SK-N-SH (cell line): ENCODE data around the gene USP4. TPM values are rescaled to one million over a fixed set of nuclear protein-coding genes. Genes with fewer than 3 reads are reported as not detected.

Source experiments
- CTCF ChIA-PET: fragments of 300-600, 350-600 bp; formaldehyde crosslinking; extraction: SDS; loops from one replicate; lab custom pipeline; 2021; lab: Yijun Ruan, JAX
- POLR2A ChIA-PET: fragments of 350-600 bp; sonication (Branson Sonifier 250); formaldehyde crosslinking; extraction: SDS; loops from one replicate; lab custom pipeline; 2020; ENCODE audit warnings: antibody characterized with exemption, inconsistent platforms; lab: Yijun Ruan, JAX
- DNase-seq: peaks from one replicate; pipeline ENCODE4 v3.0.0; 2012
- H2AFZ ChIP-seq: fragments of 200-600 bp; sonication (generic); 2 replicates; pipeline ENCODE4 v1.8.1; 2016; ENCODE audit warnings: antibody characterized with exemption, mild to moderate bottlenecking, low read depth
- H3F3A ChIP-seq: fragments of 200-600 bp; sonication (generic); replicated peaks from 2 replicates; pipeline ENCODE3; 2016; ENCODE audit warnings: antibody characterized with exemption, mild to moderate bottlenecking; ENCODE audit not compliant: insufficient read depth
- H3K27ac ChIP-seq, 2 experiments: fragments of 200-500 bp in 1 of 2; fragments of 200-600 bp in 1 of 2; sonication (Bioruptor generic) in 1 of 2; sonication (generic), shearing (Covaris generic) in 1 of 2; 2 replicates each; pipeline versions ENCODE4 v1.5.1 to v1.6.1; 2014 to 2016; ENCODE audit warnings: low read depth in 2 of 2, inconsistent platforms in 1 of 2, low read length in 1 of 2, mild to moderate bottlenecking in 1 of 2, mixed read lengths in 1 of 2
- H3K27me3 ChIP-seq: fragments of 200-600 bp; sonication (generic), shearing (Covaris generic); 2 replicates; pipeline ENCODE4 v1.6.1; 2016; ENCODE audit warnings: mixed run types; ENCODE audit not compliant: insufficient read depth
- H3K36me3 ChIP-seq, 2 experiments: fragments of 200-500 bp in 1 of 2; fragments of 200-600 bp in 1 of 2; sonication (Bioruptor generic) in 1 of 2; sonication (generic) in 1 of 2; replicated peaks in 1 of 2; 2 replicates each; pipeline versions ENCODE3 to v1.5.1; 2014 to 2016; ENCODE audit warnings: low read length in 1 of 2, mild to moderate bottlenecking in 1 of 2; ENCODE audit not compliant: insufficient read depth in 2 of 2, control insufficient read depth in 1 of 2
- H3K4me1 ChIP-seq, 2 experiments: fragments of 200-500 bp in 1 of 2; fragments of 200-600 bp in 1 of 2; sonication (Bioruptor generic) in 1 of 2; sonication (generic), shearing (Covaris generic) in 1 of 2; 2 replicates each; pipeline versions ENCODE4 v1.5.1 to v1.6.1; 2014 to 2016; ENCODE audit warnings: low read depth in 1 of 2, low read length in 1 of 2, mixed run types in 1 of 2; ENCODE audit not compliant: insufficient read depth in 2 of 2, control insufficient read depth in 1 of 2
- H3K4me2 ChIP-seq: fragments of 200-600 bp; sonication (generic), shearing (Covaris generic); 2 replicates; pipeline ENCODE4 v1.6.1; 2017; ENCODE audit warnings: mixed run types
- H3K4me3 ChIP-seq, 2 experiments: fragments of 200-500 bp in 1 of 2; fragments of 200-600 bp in 1 of 2; sonication (Bioruptor generic) in 1 of 2; sonication (generic), shearing (Covaris generic) in 1 of 2; 2 replicates each; pipeline versions ENCODE4 v1.5.1 to v1.8.1; 2014 to 2016; ENCODE audit warnings: low read depth in 2 of 2, inconsistent platforms in 1 of 2, low read length in 1 of 2, mild to moderate bottlenecking in 1 of 2, mixed read lengths in 1 of 2, moderate library complexity in 1 of 2
- H3K79me2 ChIP-seq: fragments of 200-600 bp; sonication (generic); 2 replicates; pipeline ENCODE4 v1.8.1; 2017; ENCODE audit warnings: mild to moderate bottlenecking; ENCODE audit not compliant: insufficient read depth
- H3K9ac ChIP-seq: fragments of 200-600 bp; sonication (generic); 2 replicates; pipeline ENCODE4 v1.6.1; 2017; ENCODE audit warnings: mixed run types
- H3K9me2 ChIP-seq: fragments of 200-600 bp; sonication (generic); 2 replicates; pipeline ENCODE4 v1.6.1; 2017; ENCODE audit warnings: mixed run types
- H3K9me3 ChIP-seq: fragments of 200-600 bp; sonication (generic); 2 replicates; pipeline ENCODE4 v1.6.1; 2017; ENCODE audit warnings: mixed run types, mild to moderate bottlenecking, moderate library complexity
- H4K20me1 ChIP-seq: fragments of 200-600 bp; sonication (generic); 2 replicates; pipeline ENCODE4 v1.6.1; 2017; ENCODE audit warnings: mild to moderate bottlenecking, mixed run types; ENCODE audit not compliant: insufficient read depth
- CHD2 ChIP-seq: fragments of 150-350 bp; IDR thresholded peaks from 2 replicates; pipeline ENCODE4 v1.6.1; 2018; ENCODE audit warnings: low read length; ENCODE audit not compliant: partially characterized antibody
- ELF1 ChIP-seq: IDR thresholded peaks from 2 replicates; pipeline ENCODE4 v1.4.0; 2012
- EP300 ChIP-seq, 2 experiments: IDR thresholded peaks; 2 replicates each; pipeline versions ENCODE4 v1.4.0 to v1.6.1; 2012; ENCODE audit warnings: borderline replicate concordance in 1 of 2, low read depth in 1 of 2, low read length in 1 of 2
- GABPA ChIP-seq: IDR thresholded peaks from 2 replicates; pipeline ENCODE4 v1.4.0; 2012; ENCODE audit warnings: low read depth, mild to moderate bottlenecking
- GATA2 ChIP-seq: sonication (generic); formaldehyde crosslinking; IDR thresholded peaks from 2 replicates; pipeline ENCODE4 v1.5.0; 2020; ENCODE audit warnings: mild to moderate bottlenecking, missing genetic modification reagents
- MEF2A ChIP-seq: IDR thresholded peaks from 2 replicates; pipeline ENCODE4 v1.4.0; 2012; ENCODE audit warnings: low read depth, borderline replicate concordance
- MXI1 ChIP-seq: IDR thresholded peaks from 2 replicates; pipeline ENCODE4 v1.6.1; 2012; ENCODE audit warnings: mild to moderate bottlenecking, low read depth, low read length, improper control_type of control experiment
- NFIC ChIP-seq: IDR thresholded peaks from 2 replicates; pipeline ENCODE4 v1.4.0; 2012; ENCODE audit warnings: borderline replicate concordance
- NRF1 ChIP-seq: IDR thresholded peaks from 2 replicates; pipeline ENCODE4 v1.6.1; 2012; ENCODE audit warnings: low read depth, mild to moderate bottlenecking, low read length
- POLR2AphosphoS5 ChIP-seq: IDR thresholded peaks from 2 replicates; pipeline ENCODE4 v1.6.1; 2012; ENCODE audit warnings: low read depth, low read length
- RFX5 ChIP-seq: IDR thresholded peaks from 2 replicates; pipeline ENCODE4 v1.6.1; 2012; ENCODE audit warnings: mild to moderate bottlenecking, improper control_type of control experiment, low read length
- RXRA ChIP-seq: IDR thresholded peaks from 2 replicates; pipeline ENCODE4 v1.4.0; 2012; ENCODE audit warnings: low read depth, mild to moderate bottlenecking, borderline replicate concordance
- TCF12 ChIP-seq: IDR thresholded peaks from 2 replicates; pipeline ENCODE4 v1.4.0; 2012
- TEAD4 ChIP-seq: IDR thresholded peaks from 2 replicates; pipeline ENCODE4 v1.4.0; 2012; ENCODE audit warnings: mild to moderate bottlenecking, borderline replicate concordance; ENCODE audit not compliant: insufficient read depth
- YY1 ChIP-seq: IDR thresholded peaks from 2 replicates; pipeline ENCODE4 v1.4.0; 2012; ENCODE audit warnings: low read depth, mild to moderate bottlenecking
- WGBS: methylation state at CpG from one replicate; pipeline ENCODE4 v1.1.6; 2017; ENCODE audit warnings: low lambda C conversion rate; 5-methylcytosine and 5-hydroxymethylcytosine counted together
- polyA plus RNA-seq, 3 experiments: library from polyadenylated mRNA; depleted of rRNA; stranded (reverse); fragments of >200 nt; gene quantifications; 2 replicates each; pipeline ENCODE4 v1.2.3, GENCODE V29; 2012
- TF ChIP-seq, protein P1 (sequence below): fragments of 200-600 bp; sonication (generic); IDR thresholded peaks from 2 replicates; pipeline ENCODE4 v1.6.1; 2017; ENCODE audit warnings: antibody characterized with exemption, mild to moderate bottlenecking, moderate library complexity
- TF ChIP-seq, protein P2 (sequence below): IDR thresholded peaks from 2 replicates; pipeline ENCODE4 v1.4.0; 2012; ENCODE audit warnings: low read depth
- TF ChIP-seq, protein P3 (sequence below): IDR thresholded peaks from 2 replicates; pipeline ENCODE4 v1.4.0; 2012; ENCODE audit warnings: low read depth, borderline replicate concordance

The USP4 gene
- polyA plus RNA-seq, 1 of the 3 experiments (the other 2 are of a cell fraction), result 33.2 TPM

DNA sequence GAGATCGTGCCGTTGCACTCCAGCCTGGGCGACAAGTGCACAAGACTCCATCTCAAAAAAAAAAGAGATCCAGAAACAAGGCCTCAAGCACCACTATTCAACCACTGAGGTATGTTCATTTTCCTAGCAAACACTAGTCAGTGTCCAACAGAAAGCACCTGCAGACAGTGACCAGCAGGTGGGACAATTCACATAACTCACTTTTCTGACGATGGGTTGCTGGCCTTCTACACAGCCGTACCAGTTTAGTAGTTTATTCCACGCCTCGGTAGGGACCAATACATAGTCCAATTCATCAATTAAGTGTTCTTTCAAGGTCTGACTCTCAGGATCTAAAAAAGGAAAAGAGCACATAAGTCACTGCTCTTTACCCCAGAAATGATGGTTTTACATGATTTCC lies 12.4 kb downstream of the USP4 start (continued):
- TF ChIP-seq, protein P1, sequence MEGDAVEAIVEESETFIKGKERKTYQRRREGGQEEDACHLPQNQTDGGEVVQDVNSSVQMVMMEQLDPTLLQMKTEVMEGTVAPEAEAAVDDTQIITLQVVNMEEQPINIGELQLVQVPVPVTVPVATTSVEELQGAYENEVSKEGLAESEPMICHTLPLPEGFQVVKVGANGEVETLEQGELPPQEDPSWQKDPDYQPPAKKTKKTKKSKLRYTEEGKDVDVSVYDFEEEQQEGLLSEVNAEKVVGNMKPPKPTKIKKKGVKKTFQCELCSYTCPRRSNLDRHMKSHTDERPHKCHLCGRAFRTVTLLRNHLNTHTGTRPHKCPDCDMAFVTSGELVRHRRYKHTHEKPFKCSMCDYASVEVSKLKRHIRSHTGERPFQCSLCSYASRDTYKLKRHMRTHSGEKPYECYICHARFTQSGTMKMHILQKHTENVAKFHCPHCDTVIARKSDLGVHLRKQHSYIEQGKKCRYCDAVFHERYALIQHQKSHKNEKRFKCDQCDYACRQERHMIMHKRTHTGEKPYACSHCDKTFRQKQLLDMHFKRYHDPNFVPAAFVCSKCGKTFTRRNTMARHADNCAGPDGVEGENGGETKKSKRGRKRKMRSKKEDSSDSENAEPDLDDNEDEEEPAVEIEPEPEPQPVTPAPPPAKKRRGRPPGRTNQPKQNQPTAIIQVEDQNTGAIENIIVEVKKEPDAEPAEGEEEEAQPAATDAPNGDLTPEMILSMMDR, result peak; percentile 34
- TF ChIP-seq NRF1, result no peak
- TF ChIP-seq, all 33 proteins: peak for 2

DNA sequence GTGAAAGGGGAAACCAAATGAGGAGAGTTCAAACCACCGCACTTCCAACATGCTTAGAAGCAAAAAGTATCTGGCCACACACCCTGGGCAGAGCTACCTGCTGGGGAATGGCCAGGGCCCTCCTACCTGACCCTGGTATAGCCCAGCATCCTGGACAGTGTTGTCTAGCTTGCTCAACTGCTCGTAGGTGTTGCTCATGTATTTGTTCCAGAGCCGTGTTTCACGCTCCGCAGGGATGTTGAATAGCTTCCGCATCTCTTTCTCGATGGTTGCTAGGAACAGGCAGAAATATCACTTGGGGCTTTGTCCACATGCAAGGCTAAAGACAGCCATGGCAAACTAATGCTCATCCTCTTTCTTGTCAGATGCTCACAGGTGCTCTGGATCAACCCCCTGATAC lies 15.1 kb downstream of the USP4 start:
- H3K79me2 ChIP-seq, result peaks cover 29% of the 10 kb centered on the region; the same call in 1 of the 2 replicates
- H3F3A ChIP-seq, result no peaks in the 10 kb centered on the region
- H3K9ac ChIP-seq, result no peak overlapping the region
- no peaks in the 10 kb centered on the region for H3K9me2 ChIP-seq
- no peaks in the 10 kb centered on the region for H3K9me3 ChIP-seq
- H3K4me2 ChIP-seq, result no peak overlapping the region
- H2AFZ ChIP-seq, result no peak overlapping the region
- H4K20me1 ChIP-seq, result no peaks in the 10 kb centered on the region
- ChIA-PET CTCF (no interaction called here), POLR2A (interaction anchor here (2.2 kb wide), 1 partner anchor 15 kb away, joined by 8 read pairs; the partner anchor contains the start of gene USP4)
- H3K4me1 ChIP-seq, result no peaks in the 10 kb centered on the region
- H3K27ac ChIP-seq, result no peak overlapping the region
- H3K27me3 ChIP-seq, result no peaks in the 10 kb centered on the region
- no peak overlapping the region for H3K4me3 ChIP-seq
- peaks cover 48 to 58% of the 10 kb centered on the region in 2 experiments for H3K36me3 ChIP-seq
- WGBS, result 89% methylated on average over 7 of the region's 7 CpGs
- DNase-seq, result no peak
- no peak for TF ChIP-seq RXRA
- no peak for TF ChIP-seq YY1

DNA sequence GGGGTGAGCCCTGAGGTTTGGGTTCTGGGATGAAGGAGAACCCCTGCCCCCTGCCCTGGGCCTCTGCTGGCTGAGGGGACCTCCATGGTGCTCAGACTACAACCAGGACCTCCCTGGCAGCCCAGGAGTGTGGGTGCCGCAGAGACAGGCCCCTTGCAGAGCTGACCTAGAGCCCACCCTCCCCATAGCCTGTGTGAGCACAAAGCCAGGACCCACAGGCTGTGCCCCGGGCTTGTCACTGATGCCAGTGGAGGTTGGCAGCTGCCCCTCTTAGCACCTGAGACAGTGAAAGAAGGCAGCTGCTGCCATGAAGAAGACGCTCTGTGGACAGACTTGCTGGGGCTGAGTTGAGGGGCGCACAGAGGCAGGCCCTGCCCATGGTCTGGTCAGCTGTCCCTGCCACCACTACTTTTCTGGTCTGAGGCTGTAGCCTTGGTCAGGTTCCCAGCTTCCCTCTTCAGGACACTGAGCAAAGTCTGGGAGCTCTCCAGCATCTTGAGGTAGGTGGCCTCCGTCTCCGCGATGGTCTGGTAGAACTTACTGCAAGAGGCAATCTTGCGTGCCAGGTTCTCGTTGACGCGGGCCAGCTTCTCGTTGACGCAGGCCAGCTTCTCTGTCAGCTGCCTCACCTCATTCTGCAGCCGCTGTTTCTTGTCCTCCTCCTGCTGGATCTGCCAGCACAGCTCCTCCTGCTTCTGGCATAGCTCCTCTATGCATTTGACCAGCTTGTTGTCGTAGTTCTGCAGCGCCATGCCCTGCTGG lies 23.0 kb downstream of the USP4 start:
- Histone ChIP-seq H4K20me1 (no peaks in the 10 kb centered on the region), H2AFZ (no peak overlapping the region), H3F3A (peaks cover 6% of the 10 kb centered on the region), H3K79me2 (peaks cover 13% of the 10 kb centered on the region; the same call in 1 of the 2 replicates), H3K27ac (no peak overlapping the region), H3K9ac (no peak overlapping the region), H3K36me3 (peaks cover 19 to 40% of the 10 kb centered on the region in 2 experiments), H3K4me1 (no peaks in the 10 kb centered on the region), H3K27me3 (no peaks in the 10 kb centered on the region), H3K9me3 (no peaks in the 10 kb centered on the region), H3K9me2 (no peaks in the 10 kb centered on the region), H3K4me2 (no peak overlapping the region), H3K4me3 (no peak overlapping the region)
- WGBS, result 97% methylated on average over 11 of the region's 16 CpGs
- no peak for DNase-seq
- TF ChIP-seq MEF2A, result no peak
- TF ChIP-seq, protein P2, sequence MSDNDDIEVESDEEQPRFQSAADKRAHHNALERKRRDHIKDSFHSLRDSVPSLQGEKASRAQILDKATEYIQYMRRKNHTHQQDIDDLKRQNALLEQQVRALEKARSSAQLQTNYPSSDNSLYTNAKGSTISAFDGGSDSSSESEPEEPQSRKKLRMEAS, result no peak
- TF ChIP-seq TEAD4, result no peak
- no peak for TF ChIP-seq NFIC
- no peak for TF ChIP-seq RXRA
- TF ChIP-seq YY1, result no peak
- TF ChIP-seq, protein P3, sequence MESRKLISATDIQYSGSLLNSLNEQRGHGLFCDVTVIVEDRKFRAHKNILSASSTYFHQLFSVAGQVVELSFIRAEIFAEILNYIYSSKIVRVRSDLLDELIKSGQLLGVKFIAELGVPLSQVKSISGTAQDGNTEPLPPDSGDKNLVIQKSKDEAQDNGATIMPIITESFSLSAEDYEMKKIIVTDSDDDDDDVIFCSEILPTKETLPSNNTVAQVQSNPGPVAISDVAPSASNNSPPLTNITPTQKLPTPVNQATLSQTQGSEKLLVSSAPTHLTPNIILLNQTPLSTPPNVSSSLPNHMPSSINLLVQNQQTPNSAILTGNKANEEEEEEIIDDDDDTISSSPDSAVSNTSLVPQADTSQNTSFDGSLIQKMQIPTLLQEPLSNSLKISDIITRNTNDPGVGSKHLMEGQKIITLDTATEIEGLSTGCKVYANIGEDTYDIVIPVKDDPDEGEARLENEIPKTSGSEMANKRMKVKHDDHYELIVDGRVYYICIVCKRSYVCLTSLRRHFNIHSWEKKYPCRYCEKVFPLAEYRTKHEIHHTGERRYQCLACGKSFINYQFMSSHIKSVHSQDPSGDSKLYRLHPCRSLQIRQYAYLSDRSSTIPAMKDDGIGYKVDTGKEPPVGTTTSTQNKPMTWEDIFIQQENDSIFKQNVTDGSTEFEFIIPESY, result no peak
- no peak for TF ChIP-seq GATA2
- no peak for TF ChIP-seq GABPA
- no peak for TF ChIP-seq ELF1
- TF ChIP-seq POLR2AphosphoS5, result no peak
- TF ChIP-seq RFX5, result no peak
- no peak for TF ChIP-seq EP300 (IDR thresholded peaks at IDR 0.05; ENCODE audit: borderline replicate concordance in 1 of 2, low read depth in 1 of 2, low read length in 1 of 2)
- no peak for TF ChIP-seq TCF12
- no peak for TF ChIP-seq CHD2
- no peak for TF ChIP-seq MXI1
- TF ChIP-seq, protein P1, result no peak
- ChIA-PET POLR2A (interaction anchor here (1.5 kb wide), 1 partner anchor 223 kb away, joined by 4 read pairs; the partner anchor contains the start of gene QRICH1), CTCF (no interaction called here)
